IPS-11a (cell line): Measurements from ENCODE around the gene MICAL3.

Experiments used
- H3K4me3 ChIP-seq: one replicate; pipeline ENCODE4 v1.5.1; 2013; ENCODE audit warnings: low read depth, low read length, control low read depth

MICAL3 gene

DNA sequence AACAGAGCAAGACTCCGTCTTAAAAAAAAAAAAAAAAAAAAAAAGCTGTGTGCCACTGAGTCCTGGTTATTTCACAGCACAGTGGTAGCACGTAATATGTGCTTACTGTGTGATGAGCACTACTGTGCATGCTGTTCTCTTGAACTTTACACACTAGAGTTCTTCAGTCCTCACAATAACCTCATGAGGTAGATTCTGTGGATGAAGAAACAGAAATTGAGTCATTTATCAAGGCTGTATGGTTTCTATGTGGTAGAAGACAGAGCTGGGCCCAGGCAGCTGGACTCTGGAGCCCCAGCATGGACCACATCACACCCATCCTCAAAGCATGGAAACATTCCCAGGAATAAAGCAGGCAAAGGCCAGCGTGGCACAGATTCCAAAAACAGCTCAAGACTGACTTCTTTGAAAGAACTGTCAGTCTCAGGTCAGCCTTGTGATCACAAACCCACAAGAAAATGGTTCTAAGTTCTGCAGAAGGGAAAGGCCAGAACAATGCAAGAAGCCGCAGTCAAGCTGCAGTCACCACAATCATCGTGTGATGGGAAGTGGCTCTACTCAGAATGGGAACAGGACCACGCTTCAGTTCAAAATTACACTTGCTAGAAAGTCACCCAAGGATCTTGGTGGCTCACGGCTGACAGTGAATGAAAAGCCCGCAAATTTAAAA lies 49.5 kb downstream of the MICAL3 start:
- H3K4me3 ChIP-seq = no peak overlapping the region

DNA sequence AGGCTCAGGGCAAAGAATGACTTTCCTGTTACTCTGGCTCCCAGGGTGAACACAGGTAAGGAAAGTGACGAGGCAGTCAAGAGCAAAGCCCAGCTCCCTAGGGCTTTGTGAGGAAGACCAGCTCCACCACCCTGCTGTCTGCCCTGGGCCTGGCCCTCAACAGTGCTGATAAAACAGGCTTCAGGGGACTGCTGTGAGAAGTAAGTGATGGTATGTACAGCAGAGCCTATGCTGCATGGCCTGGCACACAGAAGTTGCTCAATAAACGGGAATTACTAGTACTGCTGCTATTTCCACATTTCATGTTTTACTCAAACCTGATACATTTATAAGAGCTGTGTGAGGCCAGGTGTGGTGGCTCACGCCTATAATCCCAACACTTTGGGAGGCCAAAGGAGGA lies 50.3 kb downstream of the MICAL3 start:
- no peak overlapping the region for H3K4me3 ChIP-seq

DNA sequence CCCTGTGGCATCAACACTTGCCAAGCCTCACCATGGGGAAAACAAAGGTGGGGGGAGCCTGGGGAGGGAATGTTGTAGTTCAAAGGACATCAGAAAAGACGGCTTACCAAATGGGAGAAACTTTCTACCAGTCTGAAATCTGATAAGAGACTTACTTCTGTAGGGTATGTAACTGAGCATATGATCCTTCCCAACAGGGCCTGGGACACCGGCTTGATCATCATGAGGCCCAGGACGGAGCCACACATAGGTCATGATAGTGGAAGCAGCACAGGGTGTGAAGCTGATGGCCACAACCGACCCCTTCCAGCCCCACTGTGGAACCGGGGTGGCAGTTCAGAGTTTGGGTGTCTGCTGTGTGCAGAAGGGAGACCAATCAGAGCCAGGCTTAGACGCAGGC lies 51.1 kb downstream of the MICAL3 start:
- no peak overlapping the region for H3K4me3 ChIP-seq

DNA sequence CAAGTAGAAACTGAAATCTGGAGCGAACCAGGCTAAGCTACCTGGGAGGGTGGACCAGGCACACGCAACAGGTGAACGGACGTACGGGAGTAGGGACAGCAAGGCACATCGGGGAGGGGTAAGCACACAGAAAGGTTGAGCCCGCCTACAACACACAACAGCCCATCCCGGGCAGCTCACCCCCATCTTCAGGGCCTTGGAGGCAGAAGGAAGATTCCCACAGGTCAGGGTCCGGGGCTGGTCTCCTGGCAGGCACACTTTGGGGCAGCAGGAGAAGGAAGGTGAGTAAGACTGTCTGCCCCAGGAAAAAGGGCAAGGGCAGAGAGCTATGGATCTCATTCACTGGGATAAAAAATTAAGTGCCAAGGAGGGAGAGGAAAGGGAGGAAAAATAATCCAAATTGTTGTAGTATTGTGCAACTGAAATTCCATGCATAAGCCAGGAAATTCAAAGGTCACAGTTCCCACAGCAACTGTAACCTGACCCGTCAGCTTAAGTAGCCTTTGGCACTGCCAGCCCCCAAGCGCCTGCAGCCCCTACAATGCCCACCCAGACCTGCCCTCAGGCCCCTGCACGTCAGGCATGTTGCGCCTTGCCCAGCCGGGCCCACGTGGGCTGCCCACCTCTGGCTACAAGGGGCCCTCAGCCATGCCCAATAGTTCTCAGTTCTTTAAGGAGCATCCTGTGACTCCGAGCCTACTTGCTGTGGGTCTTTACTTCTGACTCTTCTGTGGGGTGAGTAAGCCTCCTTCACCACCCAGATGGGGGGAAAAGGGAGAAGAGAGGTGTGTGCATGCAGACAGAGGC lies 51.8 kb downstream of the MICAL3 start:
- no peak overlapping the region for H3K4me3 ChIP-seq

DNA sequence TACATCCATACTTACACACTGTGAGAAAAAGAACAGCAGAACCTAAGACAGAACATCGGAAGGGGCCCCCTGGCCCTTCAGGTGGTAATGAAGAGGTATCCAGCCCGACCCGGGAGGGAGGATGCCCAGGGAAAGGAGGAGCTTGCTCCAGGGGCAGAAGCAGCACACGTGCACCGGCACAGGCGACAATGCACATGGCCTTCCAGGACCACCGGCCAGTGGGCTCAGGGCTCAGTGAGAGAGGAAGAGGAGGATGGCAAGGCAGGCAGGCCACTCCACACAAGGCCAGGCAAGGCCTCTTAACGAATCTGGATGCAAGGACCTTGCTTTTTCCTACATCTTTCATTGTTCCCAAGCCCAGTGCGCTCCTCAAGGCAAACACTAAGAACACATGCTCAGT lies 52.6 kb downstream of the MICAL3 start:
- H3K4me3 ChIP-seq = no peak overlapping the region

DNA sequence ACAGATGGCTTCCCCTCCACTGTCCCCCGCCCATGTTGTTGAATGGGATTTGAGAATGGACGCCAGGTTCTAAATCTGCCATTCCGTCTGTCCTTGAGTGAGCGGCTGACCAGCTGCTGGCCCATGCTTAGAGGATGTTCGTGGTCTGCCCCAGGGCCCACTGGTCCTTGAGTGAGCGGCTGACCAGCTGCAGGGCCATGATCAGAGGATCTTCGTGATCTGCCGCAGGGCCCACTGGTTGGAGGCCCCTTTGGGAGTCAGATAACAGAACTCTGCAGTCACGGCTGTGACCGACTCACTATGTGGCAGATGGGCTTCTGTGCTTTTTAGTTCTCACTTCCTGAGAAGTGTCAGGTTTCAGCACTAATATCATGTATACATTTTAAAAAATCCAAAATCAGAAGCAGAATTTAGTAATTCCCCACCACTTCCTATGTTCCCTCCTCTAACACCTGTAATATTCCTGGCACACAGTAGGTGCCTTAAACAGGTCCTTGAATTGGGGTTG lies 54.1 kb downstream of the MICAL3 start:
- no peak overlapping the region for H3K4me3 ChIP-seq

DNA sequence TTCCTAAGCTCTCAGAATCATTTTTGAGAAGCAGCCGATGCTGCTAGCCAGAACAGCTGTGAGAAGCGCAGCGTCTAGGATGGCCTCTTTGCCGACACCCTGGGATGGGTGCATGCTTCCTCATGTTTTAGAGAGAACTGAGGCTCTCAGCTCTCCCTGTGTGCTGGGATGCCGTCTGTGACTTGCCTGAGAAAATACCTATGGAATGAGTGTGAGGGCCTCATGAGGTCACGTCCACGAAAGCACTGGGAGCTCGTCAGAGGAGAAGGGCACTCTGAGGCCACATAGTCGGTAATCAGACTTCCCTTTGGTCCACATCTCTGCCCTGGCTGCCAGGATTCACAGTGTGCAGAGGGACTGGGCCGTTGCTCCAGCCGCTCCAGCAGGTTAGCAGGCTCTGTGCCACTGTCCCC lies 54.7 kb downstream of the MICAL3 start:
- H3K4me3 ChIP-seq = no peak overlapping the region

DNA sequence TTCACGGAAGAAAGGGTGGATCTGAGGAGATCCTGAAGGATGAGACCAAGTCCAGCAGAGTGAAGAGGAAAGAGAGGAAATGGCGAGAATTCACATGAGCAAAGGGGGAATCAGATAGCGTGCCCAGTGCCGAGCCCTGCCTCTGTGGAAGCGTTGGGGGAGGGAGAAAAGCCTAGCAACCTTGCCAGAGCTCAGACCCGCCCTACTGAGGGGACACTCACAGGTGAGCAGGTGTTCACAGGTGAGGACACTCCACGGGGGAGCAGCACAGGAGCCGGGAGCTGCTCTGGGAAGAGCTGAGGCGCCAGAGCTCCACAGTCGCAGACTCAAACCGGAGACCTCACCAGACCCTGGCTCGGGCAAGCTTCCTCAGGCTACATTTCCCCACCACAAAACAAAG lies 56.2 kb downstream of the MICAL3 start:
- no peak overlapping the region for H3K4me3 ChIP-seq

DNA sequence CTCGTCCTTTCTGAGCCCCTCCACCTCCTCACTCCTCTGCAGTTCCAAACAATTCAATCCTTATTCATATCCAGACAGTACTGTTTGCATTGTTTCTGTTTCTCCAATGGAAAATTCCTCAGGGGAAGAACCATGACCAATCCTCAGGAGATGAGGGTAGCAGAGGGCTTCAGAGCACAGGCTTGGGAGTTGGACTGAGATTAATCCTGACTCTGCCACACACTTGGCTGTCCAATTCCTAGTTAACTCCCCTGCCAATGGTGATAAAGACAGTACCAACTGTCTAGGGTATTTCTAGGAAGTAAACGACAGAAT lies 58.0 kb downstream of the MICAL3 start:
- H3K4me3 ChIP-seq = no peak overlapping the region

DNA sequence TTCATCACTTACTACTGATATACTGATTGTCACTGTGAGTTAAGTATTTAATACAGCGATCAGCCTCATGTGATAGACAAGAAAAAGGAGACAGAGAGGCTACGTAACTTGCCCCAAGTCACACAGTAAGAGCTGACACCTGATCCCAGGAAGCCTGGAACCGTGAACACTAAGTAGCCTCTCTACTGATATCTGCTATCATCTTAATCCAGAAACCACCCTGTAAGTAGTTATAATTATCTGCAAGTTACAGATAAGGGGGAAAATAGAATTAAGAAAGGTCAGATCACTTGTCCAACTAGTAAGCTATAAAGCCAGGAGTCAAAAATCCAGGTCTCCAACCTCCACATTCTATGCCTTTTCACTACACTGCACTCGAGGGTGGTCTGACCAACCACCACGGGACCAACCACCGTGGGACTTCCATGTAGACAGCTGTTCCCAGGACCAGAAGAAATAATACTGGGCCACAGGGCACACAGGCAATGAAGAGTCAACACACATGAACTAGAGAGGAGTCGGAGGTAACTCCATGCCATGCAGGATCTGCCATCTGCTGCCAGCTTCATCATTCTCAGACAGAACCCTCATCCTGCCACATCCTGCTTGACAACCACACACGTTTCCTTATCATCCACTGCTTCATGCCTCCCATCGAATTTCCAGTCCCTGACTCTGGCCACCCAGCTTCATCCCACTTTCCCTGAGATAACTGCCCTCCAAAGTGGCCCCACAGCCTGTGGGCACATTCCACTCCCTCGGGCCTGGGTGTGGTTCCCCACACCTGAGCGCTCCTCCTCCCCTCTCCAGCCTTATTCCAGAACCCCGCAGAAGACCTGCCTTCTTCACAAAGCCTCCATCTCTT lies 58.6 kb downstream of the MICAL3 start:
- no peak overlapping the region for H3K4me3 ChIP-seq

DNA sequence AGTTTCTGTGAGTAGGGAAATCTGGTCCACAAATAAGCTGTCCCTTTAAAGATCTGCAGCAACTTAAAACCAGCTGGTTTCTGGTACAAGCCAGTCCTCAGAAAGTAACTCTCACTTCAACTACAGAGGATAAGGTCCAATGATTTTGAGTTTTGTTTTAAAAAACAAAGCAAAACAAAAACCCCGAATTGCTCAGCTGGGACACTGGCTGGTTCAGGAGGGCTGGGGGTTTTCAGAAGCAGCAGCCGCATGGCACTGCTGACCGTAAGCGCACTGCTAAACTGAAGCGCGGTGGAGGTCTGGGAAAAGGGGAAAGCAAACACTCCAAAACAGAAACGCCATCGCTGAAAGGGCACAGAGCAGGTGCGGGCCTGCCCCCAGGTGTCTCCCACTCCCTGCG lies 59.7 kb downstream of the MICAL3 start:
- no peak overlapping the region for H3K4me3 ChIP-seq

DNA sequence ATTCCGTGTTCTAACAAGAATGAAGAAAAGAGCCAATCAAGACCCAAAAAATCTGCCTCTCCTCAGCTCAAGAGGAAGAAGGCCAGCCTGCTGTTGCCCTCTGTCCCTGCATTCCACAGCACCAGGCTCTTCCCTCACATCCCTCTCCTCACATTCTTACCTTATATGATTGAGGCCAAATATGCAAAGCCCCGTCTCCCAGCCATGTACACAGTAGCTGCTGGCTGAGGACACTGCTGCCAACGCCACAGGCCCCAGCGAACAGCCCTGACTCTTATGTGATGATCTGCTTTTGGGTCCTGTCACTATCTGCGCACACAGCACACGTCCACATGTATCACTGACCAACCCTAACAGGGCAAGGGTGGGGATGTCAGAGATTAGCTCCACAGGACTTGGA lies 60.2 kb downstream of the MICAL3 start:
- H3K4me3 ChIP-seq = no peak overlapping the region

DNA sequence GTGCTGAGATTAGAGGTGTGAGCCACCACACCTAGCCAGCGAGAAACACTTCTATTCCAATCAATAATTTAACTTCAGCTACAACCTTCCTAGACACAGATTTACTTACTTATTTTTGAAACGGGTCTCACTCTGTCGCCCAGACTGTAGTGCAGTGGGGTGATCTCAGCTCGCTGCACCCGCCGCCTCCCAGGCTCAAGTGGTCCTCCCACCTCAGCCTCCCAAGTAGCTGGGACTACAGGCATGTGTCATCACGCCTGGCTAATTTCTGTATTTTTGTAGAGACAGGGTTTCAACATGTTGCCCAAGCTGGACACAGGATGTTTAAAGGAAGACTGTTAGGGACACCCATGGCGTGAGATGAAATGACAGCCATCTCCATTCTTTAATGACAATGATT lies 61.3 kb downstream of the MICAL3 start:
- H3K4me3 ChIP-seq = no peak overlapping the region

DNA sequence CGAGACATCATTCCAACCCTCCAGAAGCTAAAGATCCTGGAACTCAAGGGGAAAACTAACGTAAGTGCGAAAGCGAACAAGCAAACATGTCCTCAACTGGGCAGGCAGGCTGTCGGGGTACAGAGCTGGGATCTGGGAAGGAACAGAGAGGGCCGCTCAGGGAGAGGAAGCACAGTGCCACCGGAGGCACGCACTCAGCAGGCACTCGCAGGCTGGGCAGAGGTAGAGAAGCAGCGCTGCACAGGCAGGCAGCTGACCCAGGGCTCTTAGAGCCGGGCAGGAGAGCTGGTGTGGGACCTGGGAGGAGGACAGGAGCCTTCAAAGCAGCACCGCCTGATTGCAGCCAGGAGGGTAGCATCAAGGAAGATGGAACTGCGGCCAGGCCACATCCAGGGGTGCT lies 62.2 kb downstream of the MICAL3 start:
- no peak overlapping the region for H3K4me3 ChIP-seq

DNA sequence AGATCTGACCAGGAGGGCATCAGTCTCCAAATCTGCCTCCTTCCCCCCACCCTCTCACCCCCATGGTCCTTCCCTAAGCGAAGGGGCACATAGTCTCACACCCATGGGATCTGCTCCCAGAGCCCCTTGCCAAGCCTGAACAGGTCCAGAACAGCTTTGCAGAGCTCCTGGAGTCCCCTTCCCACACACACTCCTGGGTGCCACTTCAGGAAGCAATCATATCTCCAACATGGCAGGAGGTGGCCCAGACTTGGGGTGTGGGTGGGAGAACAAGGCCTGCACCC lies 63.0 kb downstream of the MICAL3 start:
- no peak overlapping the region for H3K4me3 ChIP-seq

DNA sequence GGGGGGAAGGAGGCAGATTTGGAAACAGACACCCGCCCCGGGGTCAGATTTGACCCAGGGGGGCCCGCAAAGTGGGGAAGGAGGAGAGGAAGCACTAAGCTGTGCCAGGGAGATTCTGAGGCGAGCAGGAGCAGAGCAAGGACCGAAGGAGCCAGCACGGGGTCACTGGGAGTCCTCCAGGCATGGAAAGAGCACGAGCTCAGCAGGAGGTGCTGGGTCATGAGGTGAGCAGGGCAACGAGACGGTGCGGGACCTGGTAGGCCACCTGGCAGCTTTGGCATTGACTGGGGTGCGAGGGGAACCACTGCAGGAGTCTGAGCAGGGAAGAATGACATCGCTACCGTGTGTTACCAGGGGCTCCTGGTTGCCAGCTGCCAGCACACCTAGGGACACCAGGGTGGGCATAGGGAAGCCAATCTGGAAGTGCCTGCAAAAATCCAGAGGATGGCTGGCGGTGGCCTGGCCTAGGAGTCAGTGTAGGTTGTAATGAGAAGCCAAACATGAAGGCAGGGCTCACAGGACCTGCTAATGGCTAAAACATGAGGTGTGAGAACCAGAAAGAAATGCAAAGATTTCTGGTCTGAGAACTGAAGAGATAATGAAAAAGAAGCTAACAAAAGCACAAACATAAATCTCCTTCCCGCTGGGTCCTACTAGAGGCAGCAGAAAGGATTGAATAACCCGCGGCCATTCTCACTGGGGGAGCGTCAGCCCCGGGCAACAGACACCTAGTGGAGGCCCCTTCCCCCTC lies 63.5 kb downstream of the MICAL3 start:
- H3K4me3 ChIP-seq = no peak overlapping the region

DNA sequence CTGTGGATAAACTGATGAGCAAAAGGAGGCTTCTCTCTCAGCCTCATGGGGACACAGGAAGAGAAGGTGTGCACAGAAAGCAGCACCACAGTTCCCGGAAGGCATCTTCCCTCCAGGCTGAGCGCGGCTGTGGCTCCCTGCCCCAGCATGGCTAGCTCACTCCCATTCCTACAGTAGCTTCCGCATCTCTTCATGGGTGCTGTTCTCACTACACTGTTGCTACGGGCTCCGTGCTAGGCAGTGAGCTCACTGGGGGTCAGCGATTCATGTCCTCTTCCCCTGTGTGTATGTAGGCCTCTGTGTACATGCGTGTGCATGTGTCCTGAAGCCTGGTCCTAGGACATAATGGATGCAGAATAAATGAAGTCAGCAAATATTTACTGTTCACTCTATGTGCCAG lies 64.3 kb downstream of the MICAL3 start:
- no peak overlapping the region for H3K4me3 ChIP-seq

DNA sequence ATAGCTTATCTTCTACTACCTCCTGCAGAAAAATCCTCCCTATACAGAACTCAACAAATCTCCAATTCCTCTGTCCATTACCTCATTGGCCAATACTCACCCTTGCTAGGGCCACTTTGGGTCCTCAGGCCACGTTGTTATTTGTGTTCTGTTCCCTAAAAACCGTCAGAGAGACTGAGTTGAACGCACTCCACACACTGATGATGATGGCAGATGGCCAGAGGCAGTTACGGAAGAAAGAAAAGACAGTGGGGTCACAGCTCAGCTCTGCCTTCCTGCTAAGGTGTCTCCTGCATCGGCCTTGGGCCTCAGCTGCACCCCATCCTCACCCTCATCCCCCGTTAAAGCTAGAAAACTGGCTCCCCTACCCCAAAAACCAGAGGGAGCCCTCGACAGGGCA lies 66.2 kb downstream of the MICAL3 start:
- H3K4me3 ChIP-seq = no peak overlapping the region

DNA sequence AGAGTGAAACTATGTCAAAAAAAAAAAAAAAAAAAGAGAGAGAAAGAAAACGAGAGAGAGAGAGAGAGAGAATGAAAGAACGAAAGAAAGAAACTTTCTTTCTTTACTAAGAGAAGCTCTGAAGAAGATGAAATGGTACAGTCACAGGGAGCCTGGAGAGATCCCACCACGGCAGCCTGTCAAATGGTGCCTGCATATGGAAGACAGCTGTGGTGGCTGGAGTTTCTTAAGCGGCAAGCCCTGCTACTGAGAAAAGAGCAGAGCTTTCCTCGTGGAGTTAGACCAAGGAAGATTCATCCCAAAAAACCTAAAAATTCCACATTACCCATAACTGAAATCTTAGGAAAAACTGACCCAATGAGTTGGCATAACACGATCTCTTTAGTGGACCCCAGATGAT lies 66.7 kb downstream of the MICAL3 start:
- H3K4me3 ChIP-seq = no peak overlapping the region

DNA sequence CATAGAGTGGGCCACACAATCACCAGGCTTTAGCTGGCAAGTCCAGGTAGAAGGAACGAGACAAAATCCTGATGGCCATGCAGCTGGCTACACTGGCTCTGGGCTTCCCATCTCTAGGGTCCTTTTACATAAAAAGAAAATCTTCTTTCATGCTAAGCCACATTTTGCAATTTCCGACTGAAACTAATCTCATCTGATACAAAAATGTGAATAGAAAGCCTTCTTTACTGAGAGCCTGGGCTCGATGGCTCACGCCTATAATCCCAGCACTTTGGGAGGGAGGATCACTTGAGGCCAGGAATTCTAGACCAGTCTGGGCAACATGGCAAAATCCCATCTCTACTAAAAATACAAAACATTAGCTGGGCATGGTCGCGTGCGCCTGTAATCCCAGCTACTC lies 67.2 kb downstream of the MICAL3 start:
- H3K4me3 ChIP-seq = no peak overlapping the region

DNA sequence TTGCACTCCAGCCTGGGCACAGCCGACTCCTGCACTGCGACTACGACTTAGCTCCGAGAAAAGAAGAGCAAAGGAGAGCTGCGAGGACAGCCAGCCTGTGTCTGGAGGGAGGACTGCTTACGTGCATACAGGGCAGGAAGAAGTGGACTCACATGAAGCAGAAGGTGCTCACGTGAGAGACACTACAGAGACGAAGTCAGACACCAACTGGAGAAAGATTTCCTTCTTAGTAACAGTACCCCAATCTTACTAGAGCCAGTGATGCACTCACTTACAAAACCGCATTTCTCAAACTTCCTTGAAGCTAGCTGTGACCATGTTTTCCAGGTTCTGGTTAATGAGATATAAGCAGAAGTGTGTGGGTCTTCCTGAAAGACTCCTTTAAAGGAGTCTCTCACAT lies 67.7 kb downstream of the MICAL3 start:
- H3K4me3 ChIP-seq = no peak overlapping the region
